Right lobe of liver (tissue), 6 donors: ENCODE results near the gene USH1C. TPM values are rescaled to one million over a fixed set of nuclear protein-coding genes. Genes with fewer than 3 reads are reported as not detected.

Experiments
- ATAC-seq, 4 donors: fragments of 200-7000 bp; cut with Tn5 transposase; one replicate each; pipeline ENCODE4 v1.9.1; 2020; ENCODE audit warnings: mild to moderate bottlenecking in 4 of 4, moderate library complexity in 4 of 4
- DNase-seq, 3 donors: peaks; one replicate each; pipeline ENCODE4 v3.0.0-alpha.2; 2020
- H3K27ac ChIP-seq, 3 donors: fragments of 200-600 bp; one replicate each; pipeline ENCODE4 v1.8.0; 2022
- H3K27me3 ChIP-seq, 2 donors: fragments of 200-600 bp; one replicate each; pipeline ENCODE4 v1.8.0; 2022
- H3K36me3 ChIP-seq, 4 donors: fragments of 200-600 bp; sonication (generic) in 1 of 4; one replicate each; pipeline versions ENCODE4 v1.5.1 to v1.8.0; 2017 to 2022; ENCODE audit warnings: control low read depth in 1 of 4
- H3K4me1 ChIP-seq, 4 donors: fragments of 200-600 bp; sonication (generic) in 1 of 4; one replicate each; pipeline versions ENCODE4 v1.5.1 to v1.8.0; 2017 to 2022; ENCODE audit warnings: control low read depth in 1 of 4
- H3K4me3 ChIP-seq, 3 donors: fragments of 200-600 bp; one replicate each; pipeline ENCODE4 v1.8.0; 2022
- H3K9me3 ChIP-seq, 4 donors: fragments of 200-600 bp; sonication (generic) in 1 of 4; one replicate each; pipeline versions ENCODE4 v1.5.1 to v1.8.0; 2017 to 2022; ENCODE audit warnings: control low read depth in 1 of 4
- CTCF ChIP-seq, 4 donors: fragments of 200-600 bp in 3 of 4; fragments of 450-650 bp in 1 of 4; IDR thresholded peaks; one replicate each; pipeline versions ENCODE4 v1.5.1 to v1.8.0; 2016 to 2022; ENCODE audit warnings: antibody characterized with exemption in 4 of 4, mild to moderate bottlenecking in 2 of 4
- POLR2A ChIP-seq: fragments of 450-650 bp; IDR thresholded peaks from one replicate; pipeline ENCODE4 v1.6.1; 2017; ENCODE audit warnings: antibody characterized with exemption, mild to moderate bottlenecking
- WGBS: methylation state at CpG from one replicate; pipeline ENCODE4 v1.1.6; 2018; ENCODE audit warnings: low coverage, low lambda C conversion rate; ENCODE audit not compliant: insufficient coverage; ENCODE audit errors: missing lambda C conversion rate; 5-methylcytosine and 5-hydroxymethylcytosine counted together
- intact Hi-C, 2 donors: fragments of 100-400 bp; cut with DNase I; formaldehyde crosslinking; loops; one replicate each; pipeline versions ENCODE4 v1.11.2 to v1.14.1; 2022
- total RNA-seq, 6 experiments: library from RNA; depleted of rRNA in 2 of 6; stranded (reverse); fragments of >200 nt in 2 of 6; fragmentation: NEBNext Ultra II Directional in 3 of 6; extraction: Animal tissue kit (Norgen Biotek cat#: 25700) in 3 of 6; gene quantifications; one replicate each; pipeline versions ENCODE4 v1.1.0 to v1.2.4, GENCODE V29; 2016 to 2023
- donor health status: DM: no; HTN: yes; CAD: no.
- donor health status: DM: no; HTN: no; CAD: no.
- donor health status: DM: no; HTN: no; CAD: no.
- donor health status: DM: no; HTN: yes; CAD: no.
- donor health status: DM: no; HTN: yes; CAD: no.

USH1C gene
- total RNA-seq, 6 experiments from 2014 or later = 0.15 to 1.2 (median 0.58) TPM

- TF ChIP-seq POLR2A (no peak), CTCF (IDR thresholded peaks at IDR 0.05) (no peak)
- H3K9me3 ChIP-seq = no peaks in the 10 kb centered on the region
- H3K4me3 ChIP-seq = no peak overlapping the region
- no peak for DNase-seq
- H3K27ac ChIP-seq = no peak overlapping the region
- H3K4me1 ChIP-seq = no peaks in the 10 kb centered on the region
- H3K36me3 ChIP-seq = no peaks in the 10 kb centered on the region
- ATAC-seq = no peak
- WGBS = 67% methylated on average over 6 of the region's 11 CpGs
- H3K27me3 ChIP-seq = no peaks in the 10 kb centered on the region
- intact Hi-C loops = no loop called here
Observed at GRCh38 chr11:17533778-17534415, 10.3 kb downstream of the USH1C start.

- no CpG with 5 or more reads among the region's 6 CpGs for WGBS
- DNase-seq (no peak), ATAC-seq (no peak)
- intact Hi-C loops = no loop called here
- H3K36me3 ChIP-seq = no peaks in the 10 kb centered on the region
- no peak overlapping the region for H3K4me3 ChIP-seq
- no peak overlapping the region for H3K27ac ChIP-seq
- no peaks in the 10 kb centered on the region for H3K4me1 ChIP-seq
- TF ChIP-seq POLR2A = no peak
- TF ChIP-seq CTCF (IDR thresholded peaks at IDR 0.05) = no peak
- H3K27me3 ChIP-seq = no peaks in the 10 kb centered on the region
- no peaks in the 10 kb centered on the region for H3K9me3 ChIP-seq
Observed at GRCh38 chr11:17533341-17533740, 10.9 kb downstream of the USH1C start.

GRCh38 chr11:17532784-17533183 is 11.4 kb downstream of the USH1C start:
- Histone ChIP-seq H3K27me3 (no peaks in the 10 kb centered on the region), H3K4me1 (no peaks in the 10 kb centered on the region), H3K27ac (no peak overlapping the region), H3K4me3 (no peak overlapping the region), H3K36me3 (no peaks in the 10 kb centered on the region), H3K9me3 (no peaks in the 10 kb centered on the region)
- intact Hi-C loops = no loop called here
- DNase-seq = no peak
- 71% methylated on average over 2 of the region's 2 CpGs for WGBS
- ATAC-seq = no peak
- no peak for TF ChIP-seq CTCF (IDR thresholded peaks at IDR 0.05)
- TF ChIP-seq POLR2A = no peak

GRCh38 chr11:17531636-17532113 is 12.5 kb downstream of the USH1C start:
- DNase-seq (no peak), ATAC-seq (no peak)
- intact Hi-C loops = no loop called here
- Histone ChIP-seq H3K4me1 (no peaks in the 10 kb centered on the region), H3K27ac (no peak overlapping the region), H3K27me3 (no peaks in the 10 kb centered on the region), H3K9me3 (no peaks in the 10 kb centered on the region), H3K36me3 (no peaks in the 10 kb centered on the region), H3K4me3 (no peak overlapping the region)
- WGBS = 56% methylated on average over 3 of the region's 6 CpGs
- TF ChIP-seq POLR2A (no peak), CTCF (IDR thresholded peaks at IDR 0.05) (no peak)
